HT1080 (cell line): ENCODE data around the gene NIPAL3. TPM values are rescaled to one million over a fixed set of nuclear protein-coding genes. Genes with fewer than 3 reads are reported as not detected.
"Not testable (repeated sequence)": the region's sequence is repeated elsewhere in the genome, so short reads cannot be mapped to it uniquely, and the experiment has no call there.

Source experiments
- DNase-seq: peaks from one replicate; pipeline ENCODE4 v3.0.0-alpha.2; 2015; ENCODE audit warnings: low read depth
- total RNA-seq: library from RNA; depleted of rRNA; stranded (reverse); fragments of >200 nt; shearing (Covaris generic); gene quantifications from 2 replicates; pipeline ENCODE4 v1.2.3, GENCODE V29; 2014; rRNA removed

The NIPAL3 gene
- total RNA-seq, 1 experiment from 2014 or later, result 28.7 TPM

- DNase-seq, result peak; percentile 70
These were observed 100.1 kb downstream of the NIPAL3 start for GRCh38 chr1:24515671-24516209.

- DNase-seq, result no peak
These were observed 100.9 kb downstream of the NIPAL3 start for GRCh38 chr1:24516506-24516905.

- no peak for DNase-seq
These were observed 102.3 kb downstream of the NIPAL3 start for GRCh38 chr1:24517898-24518297.

GRCh38 chr1:24520282-24520681 is 104.7 kb downstream of the NIPAL3 start:
- DNase-seq, result not testable (repeated sequence)

Other genes with a start within 250 kb of the NIPAL3 start
- gene IFNLR1, start 228.5 kb upstream of the NIPAL3 start, total RNA-seq, result not detected in 2 replicates
- gene GRHL3, start 96.4 kb upstream of the NIPAL3 start, total RNA-seq, result 0.03 and 0.23 TPM in 2 replicates
- gene STPG1, start 2.0 kb upstream of the NIPAL3 start, total RNA-seq, result 8.6 and 9.0 TPM in 2 replicates
- gene RCAN3, start 87.0 kb downstream of the NIPAL3 start, total RNA-seq, result 6.5 and 8.8 TPM in 2 replicates
- gene NCMAP, start 140.3 kb downstream of the NIPAL3 start, total RNA-seq, result not detected in 2 replicates
- gene SRRM1, start 227.5 kb downstream of the NIPAL3 start, total RNA-seq, result 26.1 and 31.7 TPM in 2 replicates